ENCODE data around the gene ERC2.

ERC2 gene

DNA sequence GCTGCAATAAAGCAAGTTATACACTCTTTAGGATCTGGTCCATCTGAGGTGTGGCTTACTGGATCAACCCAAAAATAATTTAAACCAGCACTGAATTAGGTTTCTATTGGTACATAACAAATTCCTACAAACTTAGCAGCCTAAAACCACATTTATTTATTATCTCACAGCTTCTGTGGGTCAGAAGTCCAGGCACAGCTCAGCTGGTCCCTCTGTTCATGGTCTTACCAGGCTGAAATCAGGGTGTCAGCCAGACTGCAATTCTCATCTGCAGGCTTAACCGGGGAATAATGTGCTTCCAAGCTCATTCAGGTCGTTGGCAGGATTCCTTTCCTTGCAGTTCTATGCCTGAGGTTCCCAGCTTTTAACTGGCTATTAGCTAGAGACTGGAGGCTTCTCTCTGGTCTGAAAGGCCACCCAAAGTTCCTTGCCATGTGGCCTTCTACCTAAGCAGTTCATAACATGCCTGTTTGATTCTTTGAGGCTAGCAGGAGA is 503.7 kb downstream of the ERC2 start:
- DNase-seq = no peak

DNA sequence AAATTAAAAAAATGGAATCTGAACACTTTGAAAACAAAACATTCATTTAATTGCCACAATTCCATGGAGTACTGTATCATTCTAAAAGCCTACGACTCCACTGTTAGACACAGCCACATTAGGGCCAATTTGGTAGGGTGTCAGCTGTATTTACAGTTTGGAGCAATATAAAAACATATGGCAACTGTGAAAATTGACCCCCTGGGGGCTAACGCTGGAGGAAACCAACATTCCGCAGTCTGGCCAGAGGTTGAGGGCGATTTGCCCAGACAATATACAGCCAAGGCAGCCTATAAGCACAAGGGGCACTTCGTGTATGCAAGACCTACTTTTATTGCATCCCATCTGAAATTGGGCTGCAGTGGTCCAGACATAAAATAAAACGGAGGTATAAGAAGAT is 504.7 kb downstream of the ERC2 start:
- DNase-seq = no peak

DNA sequence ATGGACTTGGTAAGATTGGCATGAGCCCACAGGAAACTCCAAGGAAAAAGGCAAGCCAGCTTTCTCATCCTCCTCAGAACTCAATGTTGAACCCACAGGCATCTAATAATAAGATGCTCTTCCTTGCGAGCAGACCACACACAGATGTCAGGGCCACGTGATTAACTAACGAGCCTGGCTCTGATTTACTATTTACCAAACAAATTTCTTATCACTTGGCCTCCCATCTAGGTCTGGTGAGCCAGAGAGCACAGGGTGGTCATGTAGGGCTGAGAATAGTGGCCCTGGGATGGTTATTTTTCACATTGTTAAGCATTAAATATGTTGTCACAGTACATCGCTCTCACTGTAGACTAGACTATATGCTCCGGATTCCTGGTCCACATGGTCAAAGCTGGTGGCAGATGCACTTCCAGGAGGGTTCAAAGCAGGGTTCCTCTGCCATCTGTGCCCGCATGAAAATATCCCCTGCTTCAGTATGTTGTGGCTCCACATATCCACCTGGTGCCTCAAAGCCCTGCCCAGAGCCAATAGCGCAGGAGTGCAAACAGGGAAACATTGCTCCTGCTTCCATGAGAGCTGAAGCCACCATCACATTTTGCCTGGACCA is 508.7 kb downstream of the ERC2 start:
- no peak for DNase-seq

DNA sequence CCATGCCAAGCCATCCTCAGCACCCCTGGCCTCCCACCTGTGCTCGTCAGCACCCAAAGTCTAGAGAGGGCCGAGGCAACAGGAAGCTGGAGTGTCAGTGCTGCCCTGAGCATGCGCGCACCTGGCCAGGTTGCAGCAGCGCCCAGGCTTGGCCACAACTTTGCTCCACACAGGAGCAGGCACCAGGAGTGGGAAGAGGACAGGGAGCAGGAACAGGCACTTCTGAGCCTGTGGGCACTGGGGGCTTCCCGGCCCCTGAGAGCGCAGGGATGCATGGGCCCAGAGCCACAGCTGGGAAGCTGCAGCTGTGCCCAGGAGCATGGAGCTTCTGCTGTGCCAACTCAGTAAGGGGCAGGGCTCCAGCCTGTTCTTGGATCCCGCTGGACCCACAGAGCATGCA is 509.7 kb downstream of the ERC2 start:
- DNase-seq = no peak

DNA sequence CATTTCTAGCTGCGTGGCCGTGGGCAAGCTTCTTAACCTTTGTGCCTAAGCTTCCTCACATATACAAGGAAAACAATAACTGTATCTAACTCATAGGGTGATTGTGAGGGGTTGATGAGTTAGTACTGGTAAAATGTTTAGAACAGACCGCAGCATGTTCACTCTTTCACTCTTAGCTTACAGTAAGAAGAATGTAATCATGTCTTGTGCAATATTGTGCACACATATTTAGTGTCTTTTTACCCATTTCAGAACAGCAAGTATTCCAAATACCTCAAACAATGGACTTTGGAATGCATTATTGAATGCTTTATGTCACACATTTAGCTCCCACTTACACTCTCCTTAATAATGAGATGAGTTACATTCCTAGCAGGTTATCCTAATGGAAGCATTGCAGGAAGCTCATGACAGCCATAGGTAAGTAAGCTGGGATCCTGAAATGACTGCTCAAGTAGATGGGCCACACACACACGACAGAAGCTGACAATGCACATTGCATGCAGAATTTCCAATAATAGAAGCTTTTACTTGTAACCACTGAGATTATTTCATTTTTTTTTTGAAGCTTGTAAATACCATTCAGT is 512.3 kb downstream of the ERC2 start:
- no peak for DNase-seq

DNA sequence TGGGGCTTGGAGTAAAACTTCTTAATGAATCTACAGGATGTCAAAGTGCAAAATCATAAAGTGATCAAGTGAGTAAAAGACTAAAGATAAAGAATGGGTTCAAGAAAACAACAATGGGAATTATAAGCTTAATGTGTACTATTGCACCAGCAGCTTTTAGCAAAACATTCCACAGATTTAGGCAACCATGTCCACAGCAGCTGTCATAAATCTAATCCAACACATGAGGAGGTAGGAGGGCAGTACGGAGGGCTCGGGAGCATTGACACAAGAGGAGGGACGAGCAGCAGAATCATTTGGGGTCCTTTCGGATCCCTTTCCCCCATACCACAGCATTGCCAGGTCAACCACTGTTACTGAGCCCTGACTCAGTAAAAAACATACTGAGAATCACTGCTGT is 516.9 kb downstream of the ERC2 start:
- no peak for DNase-seq

DNA sequence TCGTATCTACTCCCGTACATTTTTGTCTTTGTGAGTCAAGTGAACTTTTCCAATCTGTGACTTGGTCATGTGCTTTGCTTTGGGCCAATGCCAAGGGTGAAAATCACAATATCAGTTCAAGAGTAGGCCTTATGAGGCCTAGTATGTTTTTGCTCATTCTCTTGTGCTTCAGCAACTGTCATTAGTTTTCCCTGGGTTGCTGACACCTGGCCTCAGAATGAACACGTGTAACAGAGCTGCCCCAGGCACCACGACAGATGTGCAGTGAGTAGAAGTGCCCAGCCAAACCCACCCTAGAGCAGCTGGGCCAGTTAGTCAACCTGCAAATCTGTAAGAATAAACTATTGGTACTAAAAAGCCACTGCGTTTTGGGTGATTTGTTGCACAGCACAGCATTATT is 520.9 kb downstream of the ERC2 start:
- DNase-seq = no peak

DNA sequence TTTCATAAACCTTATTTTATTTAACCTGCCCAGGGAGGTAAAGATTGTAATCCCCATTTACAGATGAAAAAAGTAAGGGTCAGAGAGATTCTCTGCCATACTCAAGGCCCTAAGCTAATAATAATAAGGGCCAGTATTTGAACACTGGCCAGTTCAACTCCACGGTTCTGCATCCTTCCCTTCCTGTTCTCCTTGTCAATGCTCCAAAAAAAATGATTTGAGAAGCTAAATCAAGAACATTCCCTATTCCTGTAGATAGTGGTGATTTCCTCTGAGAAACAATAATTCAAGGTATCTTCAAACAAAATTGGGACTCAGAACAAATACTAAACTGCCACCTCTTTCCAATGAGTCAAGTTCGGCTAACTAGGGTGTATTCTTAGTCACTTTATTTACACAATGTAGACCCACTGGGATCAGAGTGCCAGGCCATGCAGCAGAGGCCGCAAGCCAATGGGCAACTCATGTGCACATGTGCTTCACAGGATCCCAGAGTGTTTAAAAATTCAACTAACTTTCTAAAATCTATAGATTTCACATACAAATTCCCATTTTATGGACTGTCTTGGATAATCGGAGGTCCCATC is 521.6 kb downstream of the ERC2 start:
- no peak for DNase-seq

DNA sequence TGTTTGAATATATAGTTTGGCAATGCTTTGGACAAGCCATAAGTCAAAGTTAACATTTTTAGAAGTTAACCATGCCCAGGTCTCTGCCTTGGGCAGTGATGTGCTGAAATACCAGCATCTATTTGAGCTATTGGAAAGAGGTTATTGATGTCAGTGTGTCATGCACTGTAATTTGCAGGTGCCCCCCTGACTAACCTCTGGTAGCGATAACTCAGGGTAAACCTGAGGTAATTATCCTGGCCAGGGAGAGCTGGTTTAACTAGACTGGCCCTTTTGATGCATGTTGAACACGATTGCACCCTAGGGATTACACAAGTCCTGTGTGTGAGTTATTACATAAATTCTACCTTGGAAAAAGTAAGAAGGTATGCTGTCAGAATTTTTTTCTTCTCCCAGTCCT is 525.4 kb downstream of the ERC2 start:
- no peak for DNase-seq

DNA sequence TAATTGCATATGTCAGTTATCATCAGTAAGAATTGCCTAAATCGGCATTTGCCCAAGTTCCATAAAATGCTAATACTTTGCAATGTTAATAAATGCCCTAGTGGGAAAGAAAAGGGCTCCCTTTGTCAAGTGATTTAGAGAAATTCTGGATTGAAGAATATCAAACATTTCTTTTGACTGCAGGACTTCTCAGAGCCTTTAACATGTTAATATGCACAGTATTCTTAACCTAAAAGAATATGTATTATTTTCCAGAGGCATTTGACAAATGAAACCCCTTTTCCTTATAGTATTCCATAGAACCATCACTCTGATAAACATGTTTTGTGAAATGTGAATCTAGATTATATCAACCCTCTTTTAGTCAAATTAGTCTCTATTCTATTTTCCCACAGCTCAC is 529.0 kb downstream of the ERC2 start:
- no peak for DNase-seq

DNA sequence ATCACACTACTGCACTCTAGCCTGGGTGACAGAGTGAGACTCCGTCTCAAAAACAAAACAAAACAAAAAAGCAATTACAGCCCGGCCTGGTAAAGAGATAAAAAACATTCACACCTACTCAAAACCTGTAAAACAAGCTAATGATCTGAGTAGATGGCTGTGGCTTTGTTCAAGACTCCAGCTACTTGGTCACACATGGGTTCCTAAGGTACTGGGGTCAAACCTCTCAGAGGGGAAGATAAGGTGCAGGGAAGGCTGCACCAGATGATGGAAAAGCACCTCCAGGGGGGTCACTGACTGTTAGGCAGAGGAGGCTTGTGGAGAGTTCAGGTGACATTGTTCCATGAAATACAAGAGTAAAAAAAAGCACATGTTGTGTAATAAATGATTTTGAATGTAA is 531.0 kb downstream of the ERC2 start:
- DNase-seq = no peak

DNA sequence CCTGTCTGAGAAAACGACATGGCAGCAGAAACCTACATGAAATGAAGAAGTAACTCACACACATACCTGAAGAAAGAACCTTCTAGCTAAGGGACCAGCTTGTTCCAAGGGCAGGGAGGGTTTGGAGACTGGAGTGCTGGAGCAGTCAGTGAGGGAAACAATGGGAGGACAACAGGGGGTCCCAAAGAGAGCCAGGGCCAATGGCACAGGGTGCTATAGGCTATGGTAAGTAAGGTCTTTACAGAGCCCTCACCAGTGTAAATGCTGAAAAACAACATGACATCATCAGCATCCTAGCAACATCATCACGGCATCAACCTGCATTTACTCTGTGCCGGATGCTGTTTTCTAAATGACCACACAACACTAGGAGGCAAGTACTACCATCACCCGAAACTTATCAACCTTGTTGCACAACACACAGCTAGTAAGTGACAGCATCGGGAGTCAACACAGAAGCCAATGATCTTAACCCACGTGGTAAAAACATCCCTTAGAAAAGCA is 531.7 kb downstream of the ERC2 start:
- DNase-seq = no peak

DNA sequence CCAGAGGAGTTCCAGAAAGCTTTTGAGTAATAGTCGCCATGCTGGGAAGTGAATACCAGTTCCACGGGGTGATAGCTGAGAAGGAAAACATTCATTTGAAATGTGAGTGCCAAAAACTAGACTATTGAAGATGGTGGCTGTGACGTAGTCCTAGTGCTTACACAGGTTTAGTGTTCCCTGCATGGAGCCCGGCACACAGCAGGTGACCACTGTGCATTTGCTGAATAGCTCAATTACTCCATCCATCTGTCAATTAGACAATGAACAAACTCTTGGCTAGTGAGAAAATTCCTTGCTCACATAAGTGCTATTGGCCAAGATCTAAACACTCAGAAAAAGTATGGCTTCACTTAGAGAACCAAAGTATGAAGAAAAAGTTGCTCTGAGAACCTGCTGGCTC is 533.0 kb downstream of the ERC2 start:
- no peak for DNase-seq

DNA sequence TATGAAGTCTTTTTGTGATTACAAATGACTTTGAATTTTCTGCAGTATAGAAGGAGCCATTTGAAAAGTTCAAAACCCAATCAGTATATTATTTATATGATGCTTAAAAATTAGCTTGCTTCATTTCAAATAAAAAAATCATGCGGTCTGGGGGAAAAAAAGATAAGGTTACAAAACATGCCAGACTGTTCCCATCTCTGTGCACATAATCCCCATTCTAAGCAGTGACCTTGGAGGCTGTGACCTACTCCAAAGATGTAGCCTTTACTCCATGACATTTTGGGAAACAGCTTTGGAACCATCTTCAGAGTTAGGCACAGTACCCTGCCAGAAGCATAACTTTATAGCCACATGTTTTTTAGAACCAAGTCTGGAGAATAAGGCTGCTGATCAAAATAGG is 533.5 kb downstream of the ERC2 start:
- no peak for DNase-seq

DNA sequence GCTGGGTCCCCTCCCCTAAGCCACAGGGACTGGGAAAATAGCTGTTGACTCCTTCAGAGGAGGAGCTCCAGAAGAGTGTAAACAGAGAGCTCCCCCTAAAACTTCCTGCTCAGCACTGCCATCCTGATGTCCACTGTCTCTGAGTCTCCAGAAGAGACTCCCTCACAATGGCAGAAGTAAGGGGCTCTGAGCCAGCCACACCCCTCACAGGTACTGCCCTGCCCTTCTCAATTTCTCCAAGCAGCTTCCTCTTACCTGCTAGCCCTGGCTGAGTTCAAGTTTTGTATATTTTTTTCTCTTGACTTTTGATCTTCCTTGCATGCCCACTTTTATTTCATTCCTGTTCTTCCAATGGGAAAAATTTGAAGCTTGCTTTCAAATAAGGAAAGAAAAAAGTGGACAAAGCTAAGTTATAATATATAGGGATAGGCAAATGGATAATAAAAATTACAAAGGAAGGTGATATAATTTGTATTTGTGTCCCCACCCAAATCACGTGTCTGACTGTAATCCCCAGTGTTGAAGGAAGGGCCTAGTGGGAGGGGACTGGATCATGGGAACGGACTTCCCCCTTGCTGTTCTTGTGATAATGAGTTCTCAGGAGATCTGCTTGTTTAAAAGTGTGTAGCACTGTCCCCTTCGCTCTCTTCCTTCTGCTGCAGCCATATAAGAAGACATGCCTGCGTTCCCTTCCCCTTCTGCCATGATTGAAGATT is 539.0 kb downstream of the ERC2 start:
- DNase-seq = no peak

DNA sequence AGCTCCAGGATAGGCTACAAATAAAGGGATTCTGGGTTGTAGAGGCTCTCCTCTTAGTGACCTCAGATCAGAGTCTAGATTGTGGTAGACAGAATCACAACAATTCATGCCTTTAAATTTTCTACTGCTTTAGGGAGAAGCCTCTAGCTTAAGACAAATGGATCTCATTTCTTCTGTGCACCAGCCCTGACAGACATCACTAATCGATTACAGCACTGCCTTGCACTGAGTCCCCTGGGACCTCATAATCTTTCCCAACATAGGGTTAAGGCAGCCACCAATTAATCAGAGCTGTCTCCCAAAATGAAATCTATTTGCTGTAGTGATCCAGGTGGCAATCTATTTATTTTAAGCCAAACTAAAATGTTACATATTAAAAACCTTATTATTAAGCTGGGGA is 544.6 kb downstream of the ERC2 start:
- DNase-seq = no peak

DNA sequence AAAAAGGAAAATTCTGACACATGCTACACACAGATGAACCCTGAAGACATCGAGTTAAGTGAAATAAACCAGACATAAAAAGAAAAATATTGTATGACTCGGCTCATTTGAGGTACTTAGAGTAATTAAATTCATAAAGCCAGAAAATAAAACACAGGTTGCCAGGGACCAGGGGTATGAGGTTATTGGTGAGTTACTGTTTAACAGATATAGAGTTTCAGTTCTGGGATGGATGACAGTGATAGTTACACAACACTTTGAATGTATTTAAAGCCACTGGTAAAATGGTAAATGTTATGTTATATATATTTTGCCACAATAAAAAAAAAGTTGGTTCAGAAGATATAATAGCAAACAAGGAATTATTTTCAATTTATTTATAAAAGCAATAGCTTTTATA is 545.1 kb downstream of the ERC2 start:
- no peak for DNase-seq

DNA sequence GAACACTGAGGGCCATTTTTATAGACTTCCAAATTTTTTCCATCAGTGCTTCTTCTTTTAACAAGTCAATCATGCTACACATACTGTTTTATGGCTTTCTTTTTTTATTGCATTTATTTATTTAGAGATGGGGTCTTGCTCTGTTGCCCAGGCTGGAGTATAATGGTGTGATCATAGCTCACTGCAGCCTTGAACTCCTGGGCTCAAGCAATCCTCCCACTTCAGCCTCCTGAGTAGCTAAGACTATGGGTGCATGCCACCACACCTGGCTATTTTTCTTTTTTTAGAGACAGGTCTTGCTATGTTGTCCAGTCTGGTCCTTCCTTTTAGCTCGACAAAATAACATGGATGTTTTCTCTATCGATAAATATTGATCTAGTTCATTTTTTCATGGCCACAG is 555.4 kb downstream of the ERC2 start:
- DNase-seq = no peak

DNA sequence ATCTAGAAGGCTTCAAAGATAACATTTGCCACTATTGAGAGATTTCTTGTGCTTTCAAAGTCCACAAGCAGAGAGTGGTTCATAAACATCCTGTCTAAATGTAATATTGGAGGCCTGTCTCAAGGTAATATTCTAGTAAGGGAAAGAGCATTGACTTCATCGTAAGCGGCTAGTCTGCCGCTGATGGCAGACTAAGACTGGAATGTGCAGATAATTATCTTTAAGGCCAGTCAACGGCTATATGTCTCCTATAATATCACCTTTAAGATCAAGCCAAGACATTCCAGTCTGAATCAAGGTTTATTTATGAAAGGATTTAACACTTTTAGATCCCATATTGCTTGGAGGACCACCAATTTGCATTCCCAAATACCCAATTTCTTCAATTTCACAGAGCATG is 557.0 kb downstream of the ERC2 start:
- no peak for DNase-seq

DNA sequence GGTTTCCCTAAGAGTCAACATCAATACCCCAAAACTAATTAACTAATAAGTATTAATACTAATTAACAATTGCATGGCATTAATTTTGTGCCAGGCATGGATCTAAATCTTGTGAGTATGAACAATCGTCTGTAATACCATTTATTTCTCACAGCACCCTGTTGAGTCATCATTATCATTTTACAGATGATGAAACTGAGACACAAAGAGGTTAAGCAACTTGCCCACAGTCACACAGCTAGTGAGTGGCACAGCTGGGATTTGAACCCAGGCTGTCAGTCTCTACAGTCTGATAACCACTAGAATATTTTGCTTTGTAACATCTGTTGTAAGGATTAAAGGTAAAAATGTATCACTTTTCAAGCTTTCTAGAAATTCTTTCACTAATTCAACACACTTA is 557.7 kb downstream of the ERC2 start:
- DNase-seq = no peak

DNA sequence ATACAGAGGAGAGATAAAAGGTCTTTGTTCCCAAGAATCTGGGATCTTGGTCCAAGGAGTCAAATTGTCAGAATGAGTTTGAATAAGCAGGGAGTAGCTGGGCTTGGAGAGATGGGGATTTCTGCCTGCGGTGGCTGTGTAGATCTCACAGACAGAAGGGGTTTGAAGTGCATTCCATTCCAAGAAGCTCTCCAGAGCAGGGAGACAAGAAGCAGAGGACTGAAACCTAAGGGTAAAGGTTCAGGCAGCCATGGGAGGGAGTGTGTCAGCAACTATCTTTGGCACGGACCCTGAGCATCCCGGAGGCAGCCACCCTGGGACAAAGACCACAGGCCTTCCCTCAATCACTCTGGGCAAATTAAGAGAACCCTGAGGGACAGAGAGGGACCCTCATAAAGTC is 558.9 kb downstream of the ERC2 start:
- DNase-seq = no peak

DNA sequence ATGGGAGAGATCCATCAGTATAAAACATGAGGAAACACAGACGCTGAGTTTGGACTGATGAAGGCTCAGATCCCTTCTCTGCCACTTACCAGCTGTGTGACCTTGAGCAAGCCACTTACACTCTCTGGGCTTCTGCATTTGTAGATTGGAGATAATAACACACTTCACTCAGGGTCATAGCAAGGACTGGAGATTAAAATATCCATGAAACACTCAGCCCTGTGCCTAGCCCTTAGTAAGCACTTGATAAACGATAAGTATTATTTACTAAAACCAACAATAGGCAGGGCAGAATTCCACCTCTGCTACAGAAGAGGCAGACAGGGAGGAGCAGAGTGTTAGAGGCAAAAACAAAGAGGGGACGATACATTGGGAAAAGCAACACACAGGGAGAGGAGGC is 560.7 kb downstream of the ERC2 start:
- no peak for DNase-seq

DNA sequence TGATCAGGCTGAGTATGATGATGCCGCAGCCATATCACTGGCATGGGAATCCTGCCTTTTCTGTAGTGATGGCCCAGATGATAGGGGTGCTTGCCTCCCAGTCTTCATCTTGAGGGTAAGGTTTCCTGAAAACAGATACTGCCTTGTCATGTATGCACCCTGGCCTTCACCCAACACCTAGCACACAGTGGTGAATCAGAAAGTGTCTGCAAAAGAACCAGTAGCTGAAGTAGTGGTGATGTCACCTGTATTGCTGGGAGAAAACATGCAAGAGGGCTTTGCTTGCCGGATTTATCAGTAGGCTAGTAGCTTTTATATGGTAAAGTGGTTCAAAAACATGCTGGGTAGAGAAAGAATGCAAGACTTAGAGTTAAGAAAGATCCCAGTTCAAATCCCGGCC is 561.4 kb downstream of the ERC2 start:
- DNase-seq = no peak

DNA sequence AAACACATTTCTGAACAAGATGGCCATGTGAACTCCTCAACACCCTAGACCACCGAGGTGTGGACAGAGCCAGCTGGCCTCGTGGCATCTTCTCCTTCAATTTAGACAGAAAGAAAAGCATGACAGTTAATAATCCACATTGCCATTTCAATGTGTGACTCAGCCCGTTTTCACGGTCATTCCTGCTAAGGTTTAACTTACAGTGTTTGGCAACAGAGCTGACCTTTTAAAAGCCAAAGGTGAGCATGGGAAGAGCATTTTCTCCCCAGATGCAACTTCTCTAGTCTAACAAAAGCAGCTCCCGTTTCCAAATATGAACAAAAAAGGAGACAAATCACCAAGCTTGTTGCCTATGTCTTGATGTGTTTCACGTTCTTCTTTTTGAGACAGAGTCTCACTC is 563.6 kb downstream of the ERC2 start:
- DNase-seq = no peak
